ENCODE data around the gene THSD1. TPM values are rescaled to one million over a fixed set of nuclear protein-coding genes. Genes with fewer than 3 reads are reported as not detected.
"Not testable (repeated sequence)": the region's sequence is repeated elsewhere in the genome, so short reads cannot be mapped to it uniquely, and the experiment has no call there.

The THSD1 gene
- total RNA-seq, 1 experiment from 2014 or later = 0.34 TPM

GRCh38 chr13:52394586-52394985, 11.4 kb downstream of the THSD1 start:
- Histone ChIP-seq H3K4me1 (replicated peaks) (no peaks in the 10 kb centered on the region), H3K4me3 (no peak overlapping the region), H3K27ac (no peak overlapping the region), H3K9me3 (replicated peaks) (no peaks in the 10 kb centered on the region), H3K27me3 (replicated peaks) (no peaks in the 10 kb centered on the region), H3K36me3 (no peaks in the 10 kb centered on the region)
- no peak for DNase-seq (ENCODE audit: low read depth in 1 of 2, low spot score in 2 of 2)

GRCh38 chr13:52393572-52394357, 12.2 kb downstream of the THSD1 start:
- Histone ChIP-seq H3K4me1 (replicated peaks) (no peaks in the 10 kb centered on the region), H3K9me3 (replicated peaks) (no peaks in the 10 kb centered on the region), H3K27me3 (replicated peaks) (no peaks in the 10 kb centered on the region), H3K27ac (no peak overlapping the region), H3K36me3 (no peaks in the 10 kb centered on the region), H3K4me3 (no peak overlapping the region)
- DNase-seq (ENCODE audit: low read depth in 1 of 2, low spot score in 2 of 2) = no peak

- H3K36me3 ChIP-seq = no peaks in the 10 kb centered on the region
- no peaks in the 10 kb centered on the region for H3K9me3 ChIP-seq (replicated peaks)
Observed at GRCh38 chr13:52387721-52388120, 18.3 kb downstream of the THSD1 start.

GRCh38 chr13:52385870-52386269, 20.1 kb downstream of the THSD1 start:
- no peak for DNase-seq (ENCODE audit: low read depth in 1 of 2, low spot score in 2 of 2)
- H3K4me3 ChIP-seq = no peak overlapping the region

More at GRCh38 chr13:52387721-52388120, 18.3 kb downstream of the THSD1 start:
- no peak for DNase-seq (ENCODE audit: low read depth in 1 of 2, low spot score in 2 of 2)
- Histone ChIP-seq H3K27ac (no peak overlapping the region), H3K27me3 (replicated peaks) (no peaks in the 10 kb centered on the region), H3K4me3 (no peak overlapping the region), H3K4me1 (replicated peaks) (no peaks in the 10 kb centered on the region)

GRCh38 chr13:52383366-52383765, 22.6 kb downstream of the THSD1 start:
- no peak overlapping the region for H3K27ac ChIP-seq
- no peak for DNase-seq (ENCODE audit: low read depth in 1 of 2, low spot score in 2 of 2)
- H3K36me3 ChIP-seq = no peaks in the 10 kb centered on the region
- H3K4me1 ChIP-seq (replicated peaks) = no peaks in the 10 kb centered on the region
- no peaks in the 10 kb centered on the region for H3K27me3 ChIP-seq (replicated peaks)
- H3K9me3 ChIP-seq (replicated peaks) = no peaks in the 10 kb centered on the region
- H3K4me3 ChIP-seq = no peak overlapping the region

More at GRCh38 chr13:52385870-52386269, 20.1 kb downstream of the THSD1 start:
- Histone ChIP-seq H3K36me3 (no peaks in the 10 kb centered on the region), H3K4me1 (replicated peaks) (no peaks in the 10 kb centered on the region), H3K27ac (no peak overlapping the region), H3K9me3 (replicated peaks) (no peaks in the 10 kb centered on the region), H3K27me3 (replicated peaks) (no peaks in the 10 kb centered on the region)

GRCh38 chr13:52378312-52378711, 27.7 kb downstream of the THSD1 start:
- Histone ChIP-seq H3K27ac (no peak overlapping the region), H3K9me3 (replicated peaks) (no peaks in the 10 kb centered on the region), H3K4me3 (no peak overlapping the region)

GRCh38 chr13:52377898-52378297, 28.1 kb downstream of the THSD1 start:
- Histone ChIP-seq H3K27me3 (replicated peaks) (no peaks in the 10 kb centered on the region), H3K9me3 (replicated peaks) (no peaks in the 10 kb centered on the region), H3K27ac (no peak overlapping the region), H3K4me1 (replicated peaks) (no peaks in the 10 kb centered on the region), H3K4me3 (no peak overlapping the region), H3K36me3 (no peaks in the 10 kb centered on the region)
- DNase-seq (ENCODE audit: low read depth in 1 of 2, low spot score in 2 of 2) = no peak

More at GRCh38 chr13:52378312-52378711, 27.7 kb downstream of the THSD1 start:
- H3K4me1 ChIP-seq (replicated peaks) = no peaks in the 10 kb centered on the region
- H3K27me3 ChIP-seq (replicated peaks) = no peaks in the 10 kb centered on the region
- no peaks in the 10 kb centered on the region for H3K36me3 ChIP-seq
- DNase-seq (ENCODE audit: low read depth in 1 of 2, low spot score in 2 of 2) = no peak

- Histone ChIP-seq H3K27me3 (replicated peaks) (no peaks in the 10 kb centered on the region), H3K4me1 (replicated peaks) (no peaks in the 10 kb centered on the region), H3K9me3 (replicated peaks) (no peaks in the 10 kb centered on the region), H3K4me3 (no peak overlapping the region), H3K27ac (no peak overlapping the region), H3K36me3 (no peaks in the 10 kb centered on the region)
- no peak for DNase-seq (ENCODE audit: low read depth in 1 of 2, low spot score in 2 of 2)
Observed at GRCh38 chr13:52374873-52375411, 31.0 kb downstream of the THSD1 start.

- Histone ChIP-seq H3K9me3 (replicated peaks) (no peaks in the 10 kb centered on the region), H3K27me3 (replicated peaks) (no peaks in the 10 kb centered on the region), H3K36me3 (no peaks in the 10 kb centered on the region), H3K4me1 (replicated peaks) (no peaks in the 10 kb centered on the region), H3K4me3 (no peak overlapping the region), H3K27ac (no peak overlapping the region)
- no peak for DNase-seq (ENCODE audit: low read depth in 1 of 2, low spot score in 2 of 2)
Observed at GRCh38 chr13:52374389-52374788, 31.6 kb downstream of the THSD1 start.

GRCh38 chr13:52373277-52373676, 32.7 kb downstream of the THSD1 start:
- not testable (repeated sequence) for H3K27ac ChIP-seq; DNase-seq (ENCODE audit: low read depth in 1 of 2, low spot score in 2 of 2); H3K36me3 ChIP-seq

GRCh38 chr13:52371736-52372247, 34.2 kb downstream of the THSD1 start:
- DNase-seq (ENCODE audit: low read depth in 1 of 2, low spot score in 2 of 2) = no peak
- Histone ChIP-seq H3K4me3 (no peak overlapping the region), H3K27me3 (replicated peaks) (no peaks in the 10 kb centered on the region), H3K9me3 (replicated peaks) (no peaks in the 10 kb centered on the region), H3K27ac (no peak overlapping the region), H3K36me3 (no peaks in the 10 kb centered on the region), H3K4me1 (replicated peaks) (no peaks in the 10 kb centered on the region)

More at GRCh38 chr13:52373277-52373676, 32.7 kb downstream of the THSD1 start:
- not testable (repeated sequence) for H3K4me3 ChIP-seq; H3K9me3 ChIP-seq (replicated peaks); H3K27me3 ChIP-seq (replicated peaks); H3K4me1 ChIP-seq (replicated peaks)

- Histone ChIP-seq H3K36me3 (no peaks in the 10 kb centered on the region), H3K9me3 (replicated peaks) (no peaks in the 10 kb centered on the region), H3K27ac (no peak overlapping the region), H3K4me1 (replicated peaks) (no peaks in the 10 kb centered on the region), H3K4me3 (no peak overlapping the region), H3K27me3 (replicated peaks) (no peaks in the 10 kb centered on the region)
- DNase-seq (ENCODE audit: low read depth in 1 of 2, low spot score in 2 of 2) = no peak
Observed at GRCh38 chr13:52366291-52366690, 39.7 kb downstream of the THSD1 start.

- H3K9me3 ChIP-seq (replicated peaks); H3K27me3 ChIP-seq (replicated peaks); H3K36me3 ChIP-seq; H3K4me1 ChIP-seq (replicated peaks); H3K4me3 ChIP-seq; H3K27ac ChIP-seq; DNase-seq (ENCODE audit: low read depth in 1 of 2, low spot score in 2 of 2): not testable (repeated sequence)
Observed at GRCh38 chr13:52362169-52362887, 43.6 kb downstream of the THSD1 start.

- H3K9me3 ChIP-seq (replicated peaks) = no peaks in the 10 kb centered on the region
- no peak overlapping the region for H3K4me3 ChIP-seq
- H3K27me3 ChIP-seq (replicated peaks) = no peaks in the 10 kb centered on the region
- H3K27ac ChIP-seq = no peak overlapping the region
- no peak for DNase-seq (ENCODE audit: low read depth in 1 of 2, low spot score in 2 of 2)
- no peaks in the 10 kb centered on the region for H3K4me1 ChIP-seq (replicated peaks)
- H3K36me3 ChIP-seq = no peaks in the 10 kb centered on the region
Observed at GRCh38 chr13:52361225-52361624, 44.7 kb downstream of the THSD1 start.
